Naive B cell (primary cell): ENCODE measurements around the gene CUL9. TPM values are rescaled to one million over a fixed set of nuclear protein-coding genes. Genes with fewer than 3 reads are reported as not detected.

ENCODE experiments used
- ATAC-seq, 2 donors: fragments of 150-1000 bp; cut with Tn5 transposase; 2 replicates each; pipeline ENCODE4 v1.10.0; 2021; ENCODE audit warnings: low read depth in 2 of 2, mild to moderate bottlenecking in 2 of 2, moderate library complexity in 2 of 2
- DNase-seq: peaks from one replicate; pipeline ENCODE4 v3.0.0; 2022
- H3K27ac Mint-ChIP-seq, 6 donors: one replicate each; pipeline ENCODE4 v1.8.0; 2020 to 2022; ENCODE audit warnings: mild to moderate bottlenecking in 6 of 6, mixed read lengths in 6 of 6, moderate library complexity in 5 of 6, inconsistent platforms in 2 of 6
- H3K27me3 Mint-ChIP-seq, 3 donors: one replicate each; pipeline ENCODE4 v1.8.0; 2021 to 2022; ENCODE audit warnings: mixed read lengths in 3 of 3, mild to moderate bottlenecking in 1 of 3
- H3K36me3 Mint-ChIP-seq, 2 donors: one replicate each; pipeline ENCODE4 v1.8.0; 2020 to 2022; ENCODE audit warnings: mixed read lengths in 2 of 2, inconsistent platforms in 1 of 2, mild to moderate bottlenecking in 1 of 2
- H3K4me1 Mint-ChIP-seq, 3 donors: one replicate each; pipeline ENCODE4 v1.8.0; 2020 to 2022; ENCODE audit warnings: mixed read lengths in 3 of 3, inconsistent platforms in 1 of 3, mild to moderate bottlenecking in 1 of 3, moderate library complexity in 1 of 3
- H3K4me3 Mint-ChIP-seq, 8 donors: one replicate each; pipeline ENCODE4 v1.8.0; 2020 to 2022; ENCODE audit warnings: mild to moderate bottlenecking in 8 of 8, mixed read lengths in 8 of 8, moderate library complexity in 8 of 8, inconsistent platforms in 2 of 8
- H3K9me3 Mint-ChIP-seq, 7 donors: one replicate each; pipeline ENCODE4 v1.8.0; 2020 to 2022; ENCODE audit warnings: mixed read lengths in 7 of 7, mild to moderate bottlenecking in 5 of 7, inconsistent platforms in 2 of 7, moderate library complexity in 1 of 7
- polyA plus RNA-seq, 6 donors: library from polyadenylated mRNA; unstranded; fragments of 300-500 nt; fragmentation: Illumina TruSeq; gene quantifications; one replicate each; pipeline ENCODE4 v1.2.3, GENCODE V29; 2021; ENCODE audit warnings: low read depth in 6 of 6

CUL9 gene
- polyA plus RNA-seq, 6 donors from 2014 or later, result 1.2 to 16.5 (median 9.5) TPM

- H3K4me1 Mint-ChIP-seq, result peaks cover 32 to 48% (median 40%) of the 10 kb centered on the region in 3 donors
- H3K27me3 Mint-ChIP-seq, result no peaks in the 10 kb centered on the region
- ATAC-seq, result no peak
- no peak for DNase-seq
- peaks cover 0 to 2% (median 0%) of the 10 kb centered on the region in 7 donors for H3K9me3 Mint-ChIP-seq
- peak overlapping the region in 1 of 8 donors; percentile 45 for H3K4me3 Mint-ChIP-seq
- no peaks in the 10 kb centered on the region for H3K36me3 Mint-ChIP-seq
- peak overlapping the region in 2 of 6 donors; percentile 34 to 39 for H3K27ac Mint-ChIP-seq
These were observed 3.8 kb upstream of the CUL9 start for GRCh38 chr6:43178150-43178549.

GRCh38 chr6:43178951-43179830 lies 2.8 kb upstream of the CUL9 start:
- peak overlapping the region in 1 of 8 donors; percentile 15 for H3K4me3 Mint-ChIP-seq
- no peaks in the 10 kb centered on the region for H3K27me3 Mint-ChIP-seq
- H3K9me3 Mint-ChIP-seq, result peaks cover 0 to 2% (median 0%) of the 10 kb centered on the region in 7 donors
- H3K36me3 Mint-ChIP-seq, result peaks cover 3% of the 10 kb centered on the region in 2 donors
- H3K4me1 Mint-ChIP-seq, result peaks cover 34 to 49% (median 40%) of the 10 kb centered on the region in 3 donors
- no peak for DNase-seq
- H3K27ac Mint-ChIP-seq, result peak overlapping the region in 1 of 6 donors; percentile 57
- ATAC-seq, result no peak

GRCh38 chr6:43180058-43180457 lies 1.9 kb upstream of the CUL9 start:
- no peaks in the 10 kb centered on the region for H3K27me3 Mint-ChIP-seq
- H3K27ac Mint-ChIP-seq, result peak overlapping the region in 3 of 6 donors; percentile 20 to 72 (median 49)
- DNase-seq (no peak), ATAC-seq (no peak)
- no peak overlapping the region for H3K4me3 Mint-ChIP-seq
- peaks cover 5 to 11% of the 10 kb centered on the region in 2 donors for H3K36me3 Mint-ChIP-seq
- peaks cover 0 to 2% (median 0%) of the 10 kb centered on the region in 7 donors for H3K9me3 Mint-ChIP-seq
- peaks cover 37 to 45% (median 39%) of the 10 kb centered on the region in 3 donors for H3K4me1 Mint-ChIP-seq

GRCh38 chr6:43180985-43181384 lies 1.0 kb upstream of the CUL9 start:
- DNase-seq (no peak), ATAC-seq (no peak)
- H3K36me3 Mint-ChIP-seq, result peaks cover 5 to 11% of the 10 kb centered on the region in 2 donors
- H3K27ac Mint-ChIP-seq, result peak overlapping the region; percentile 7 to 97 (median 92)
- no peaks in the 10 kb centered on the region for H3K27me3 Mint-ChIP-seq
- H3K4me3 Mint-ChIP-seq, result peak overlapping the region; percentile 83 to 96 (median 95)
- H3K4me1 Mint-ChIP-seq, result peaks cover 35 to 46% (median 37%) of the 10 kb centered on the region in 3 donors
- peaks cover 0 to 2% (median 0%) of the 10 kb centered on the region in 7 donors for H3K9me3 Mint-ChIP-seq

GRCh38 chr6:43181621-43181941 lies 415 bp upstream of the CUL9 start:
- Mint-ChIP-seq H3K36me3 (peaks cover 10 to 11% of the 10 kb centered on the region in 2 donors), H3K9me3 (peaks cover 0 to 2% (median 0%) of the 10 kb centered on the region in 7 donors), H3K27ac (peak overlapping the region; percentile 47 to 97 (median 90)), H3K27me3 (no peaks in the 10 kb centered on the region), H3K4me1 (peaks cover 41 to 48% (median 43%) of the 10 kb centered on the region in 3 donors), H3K4me3 (peak overlapping the region; percentile 83 to 96 (median 95))
- ATAC-seq, result no peak
- DNase-seq, result no peak

- Mint-ChIP-seq H3K4me1 (peaks cover 44 to 49% (median 48%) of the 10 kb centered on the region in 3 donors), H3K4me3 (peak overlapping the region; percentile 80 to 96 (median 94)), H3K27me3 (no peaks in the 10 kb centered on the region), H3K36me3 (peaks cover 18 to 22% of the 10 kb centered on the region in 2 donors), H3K9me3 (peaks cover 0 to 2% (median 0%) of the 10 kb centered on the region in 7 donors), H3K27ac (peak overlapping the region in 5 of 6 donors; percentile 81 to 98 (median 90))
- ATAC-seq (no peak), DNase-seq (no peak)
These were observed 1.4 kb downstream of the CUL9 start for GRCh38 chr6:43183441-43183840.

- peak overlapping the region in 4 of 6 donors; percentile 82 to 90 (median 88) for H3K27ac Mint-ChIP-seq
- peaks cover 18 to 25% of the 10 kb centered on the region in 2 donors for H3K36me3 Mint-ChIP-seq
- H3K4me1 Mint-ChIP-seq, result peaks cover 46 to 49% (median 48%) of the 10 kb centered on the region in 3 donors
- H3K9me3 Mint-ChIP-seq, result peaks cover 0 to 2% (median 0%) of the 10 kb centered on the region in 7 donors
- H3K4me3 Mint-ChIP-seq, result peak overlapping the region in 7 of 8 donors; percentile 22 to 84 (median 74)
- DNase-seq (no peak), ATAC-seq (no peak)
- H3K27me3 Mint-ChIP-seq, result no peaks in the 10 kb centered on the region
These were observed 2.4 kb downstream of the CUL9 start for GRCh38 chr6:43184268-43184985.

- peaks cover 0 to 2% (median 0%) of the 10 kb centered on the region in 7 donors for H3K9me3 Mint-ChIP-seq
- DNase-seq, result no peak
- no peak overlapping the region for H3K27ac Mint-ChIP-seq
- peaks cover 18 to 25% of the 10 kb centered on the region in 2 donors for H3K36me3 Mint-ChIP-seq
- no peak overlapping the region for H3K4me3 Mint-ChIP-seq
- no peaks in the 10 kb centered on the region for H3K27me3 Mint-ChIP-seq
- no peak for ATAC-seq
- peaks cover 46 to 52% (median 48%) of the 10 kb centered on the region in 3 donors for H3K4me1 Mint-ChIP-seq
These were observed 3.5 kb downstream of the CUL9 start for GRCh38 chr6:43185391-43185985.

- peaks cover 0 to 2% (median 0%) of the 10 kb centered on the region in 7 donors for H3K9me3 Mint-ChIP-seq
- no peak for DNase-seq
- H3K27me3 Mint-ChIP-seq, result no peaks in the 10 kb centered on the region
- H3K27ac Mint-ChIP-seq, result peak overlapping the region in 3 of 6 donors; percentile 42 to 65 (median 64)
- peak overlapping the region in 1 of 8 donors; percentile 13 for H3K4me3 Mint-ChIP-seq
- H3K4me1 Mint-ChIP-seq, result peaks cover 44 to 55% (median 48%) of the 10 kb centered on the region in 3 donors
- ATAC-seq, result no peak
- peaks cover 18 to 25% of the 10 kb centered on the region in 2 donors for H3K36me3 Mint-ChIP-seq
These were observed 4.0 kb downstream of the CUL9 start for GRCh38 chr6:43186019-43186418.

GRCh38 chr6:43186706-43187105 lies 4.7 kb downstream of the CUL9 start:
- no peak overlapping the region for H3K4me3 Mint-ChIP-seq
- peak overlapping the region in 1 of 6 donors; percentile 42 for H3K27ac Mint-ChIP-seq
- DNase-seq, result no peak
- H3K4me1 Mint-ChIP-seq, result peaks cover 37 to 50% (median 41%) of the 10 kb centered on the region in 3 donors
- peaks cover 18 to 25% of the 10 kb centered on the region in 2 donors for H3K36me3 Mint-ChIP-seq
- ATAC-seq, result no peak
- no peaks in the 10 kb centered on the region for H3K9me3 Mint-ChIP-seq
- H3K27me3 Mint-ChIP-seq, result no peaks in the 10 kb centered on the region

GRCh38 chr6:43187821-43188220 lies 5.8 kb downstream of the CUL9 start:
- Mint-ChIP-seq H3K27ac (peak overlapping the region in 2 of 6 donors; percentile 47 to 77), H3K9me3 (no peaks in the 10 kb centered on the region), H3K4me3 (peak overlapping the region in 1 of 8 donors; percentile 24), H3K27me3 (no peaks in the 10 kb centered on the region), H3K4me1 (peaks cover 35 to 45% (median 35%) of the 10 kb centered on the region in 3 donors), H3K36me3 (peaks cover 24 to 26% of the 10 kb centered on the region in 2 donors)
- ATAC-seq (no peak), DNase-seq (no peak)

GRCh38 chr6:43188426-43188825 lies 6.4 kb downstream of the CUL9 start:
- peak overlapping the region in 1 of 6 donors; percentile 79 for H3K27ac Mint-ChIP-seq
- peaks cover 32 to 39% (median 35%) of the 10 kb centered on the region in 3 donors for H3K4me1 Mint-ChIP-seq
- ATAC-seq, result no peak
- peaks cover 30 to 32% of the 10 kb centered on the region in 2 donors for H3K36me3 Mint-ChIP-seq
- no peaks in the 10 kb centered on the region for H3K9me3 Mint-ChIP-seq
- no peak for DNase-seq
- H3K4me3 Mint-ChIP-seq, result peak overlapping the region in 1 of 8 donors; percentile 24
- no peaks in the 10 kb centered on the region for H3K27me3 Mint-ChIP-seq
